ENCODE data around the gene ARL10. TPM values are rescaled to one million over a fixed set of nuclear protein-coding genes. Genes with fewer than 3 reads are reported as not detected.
A peak's percentile ranks its signal among the peaks of the same experiment; 100 is the strongest.
"Not testable (repeated sequence)": the region's sequence is repeated elsewhere in the genome, so short reads cannot be mapped to it uniquely, and the experiment has no call there.

Gene ARL10
- total RNA-seq, 1 donor from 2014 or later, result 20.2 TPM

GRCh38 chr5:176388444-176389134, 23.3 kb downstream of the ARL10 start, which contains the start of the genes HIGD2A and NOP16:
Gene HIGD2A (plus strand): TSS chr5:176388751. CDS start chr5:176388820, 69 bp downstream.
Gene NOP16 (minus strand): TSS chr5:176388598. CDS start chr5:176388539, 59 bp downstream.
- DNase-seq (ENCODE audit: low read depth), result peak; percentile 98

GRCh38 chr5:176389135-176390123, 24.1 kb downstream of the ARL10 start:
- DNase-seq (ENCODE audit: low read depth), result no peak

GRCh38 chr5:176391479-176391878, 26.2 kb downstream of the ARL10 start:
- no peak for DNase-seq (ENCODE audit: low read depth)

GRCh38 chr5:176391999-176392398, 26.7 kb downstream of the ARL10 start:
- DNase-seq (ENCODE audit: low read depth), result no peak

GRCh38 chr5:176392526-176392925, 27.2 kb downstream of the ARL10 start:
- no peak for DNase-seq (ENCODE audit: low read depth)

GRCh38 chr5:176394096-176394495, 28.8 kb downstream of the ARL10 start:
- no peak for DNase-seq (ENCODE audit: low read depth)

- no peak for DNase-seq (ENCODE audit: low read depth)
These were observed 29.8 kb downstream of the ARL10 start for GRCh38 chr5:176394881-176395675.

- no peak for DNase-seq (ENCODE audit: low read depth)
These were observed 31.0 kb downstream of the ARL10 start for GRCh38 chr5:176396330-176396729.

GRCh38 chr5:176397736-176398420, 32.6 kb downstream of the ARL10 start:
- DNase-seq (ENCODE audit: low read depth), result no peak

- DNase-seq (ENCODE audit: low read depth), result no peak
These were observed 35.3 kb downstream of the ARL10 start for GRCh38 chr5:176400382-176401156.

GRCh38 chr5:176401281-176402205, 36.3 kb downstream of the ARL10 start:
- DNase-seq (ENCODE audit: low read depth), result no peak

GRCh38 chr5:176405656-176406435, 40.6 kb downstream of the ARL10 start:
- no peak for DNase-seq (ENCODE audit: low read depth)

GRCh38 chr5:176406436-176407052, 41.3 kb downstream of the ARL10 start:
- no peak for DNase-seq (ENCODE audit: low read depth)

- no peak for DNase-seq (ENCODE audit: low read depth)
These were observed 42.4 kb downstream of the ARL10 start for GRCh38 chr5:176407456-176408251.

GRCh38 chr5:176408252-176408573, 42.9 kb downstream of the ARL10 start:
- not testable (repeated sequence) for DNase-seq (ENCODE audit: low read depth)

GRCh38 chr5:176408590-176408989, 43.3 kb downstream of the ARL10 start:
- DNase-seq (ENCODE audit: low read depth), result no peak

GRCh38 chr5:176409765-176410164, 44.5 kb downstream of the ARL10 start:
- no peak for DNase-seq (ENCODE audit: low read depth)

Measured in renal cortical epithelial cell (primary cell).